WTC11 (cell line): ENCODE data around the gene SH2B3. TPM values are rescaled to one million over a fixed set of nuclear protein-coding genes. Genes with fewer than 3 reads are reported as not detected.

ENCODE experiments used
- ATAC-seq: fragments of 200-7000 bp; cut with Tn5 transposase; 2 replicates; pipeline ENCODE4 v1.10.0; 2021; ENCODE audit warnings: mild to moderate bottlenecking, moderate library complexity
- CTCF ChIA-PET: fragments of 300-600 bp; sonication (Branson Sonifier 250); formaldehyde crosslinking; loops from one replicate; lab custom pipeline; 2021; ENCODE audit warnings: antibody characterized with exemption; lab: Charles Lee
- POLR2A ChIA-PET: fragments of 350-600 bp; sonication (Branson Sonifier 250); formaldehyde crosslinking; loops from one replicate; lab custom pipeline; 2021; ENCODE audit warnings: antibody characterized with exemption; lab: Charles Lee
- DNase-seq: peaks from one replicate; pipeline ENCODE4 v3.0.0; 2021; ENCODE audit warnings: low spot score
- H3K27ac Mint-ChIP-seq: 2 replicates; pipeline ENCODE4 v1.8.0; 2021; ENCODE audit warnings: mixed read lengths
- H3K27me3 Mint-ChIP-seq: 2 replicates; pipeline ENCODE4 v1.8.0; 2021; ENCODE audit warnings: low read depth, mild to moderate bottlenecking, moderate library complexity, mixed read lengths
- H3K36me3 Mint-ChIP-seq: 2 replicates; pipeline ENCODE4 v1.8.0; 2021; ENCODE audit warnings: mixed read lengths
- H3K4me1 Mint-ChIP-seq: 2 replicates; pipeline ENCODE4 v1.8.0; 2022; ENCODE audit warnings: mixed read lengths
- H3K4me3 Mint-ChIP-seq: 2 replicates; pipeline ENCODE4 v1.8.0; 2021; ENCODE audit warnings: mild to moderate bottlenecking, moderate library complexity, mixed read lengths
- H3K9me3 Mint-ChIP-seq: 2 replicates; pipeline ENCODE4 v1.8.0; 2021; ENCODE audit warnings: mixed read lengths
- CDX4 ChIP-seq: fragments of 250-450 bp; sonication (Bioruptor Pico); IDR thresholded peaks from 2 replicates; pipeline ENCODE4 v1.9.0; 2021; ENCODE audit warnings: moderate library complexity, mild to moderate bottlenecking, inconsistent platforms, borderline replicate concordance
- FOXK1 ChIP-seq: sonication (generic); formaldehyde crosslinking; IDR thresholded peaks from 2 replicates; pipeline ENCODE4 v1.8.0; 2022; ENCODE audit warnings: mild to moderate bottlenecking, moderate library complexity, missing genetic modification reagents
- KAT7 ChIP-seq: sonication (generic); formaldehyde crosslinking; IDR thresholded peaks from 2 replicates; pipeline ENCODE4 v1.8.1; 2023; ENCODE audit warnings: missing genetic modification reagents, mild to moderate bottlenecking, borderline replicate concordance
- MXD4 ChIP-seq: fragments of 250-450 bp; sonication (Bioruptor Pico); IDR thresholded peaks from 2 replicates; pipeline ENCODE4 v1.8.0; 2021; ENCODE audit warnings: mild to moderate bottlenecking, moderate library complexity, borderline replicate concordance
- MYBL2 ChIP-seq: sonication (generic); formaldehyde crosslinking; IDR thresholded peaks from 2 replicates; pipeline ENCODE4 v1.8.1; 2023; ENCODE audit warnings: mild to moderate bottlenecking, moderate library complexity, missing genetic modification reagents
- NR3C1 ChIP-seq: sonication (generic); formaldehyde crosslinking; conservative IDR thresholded peaks from 2 replicates; pipeline ENCODE4 v1.8.1; 2023; ENCODE audit warnings: low read depth, mild to moderate bottlenecking, missing genetic modification reagents
- TEAD4 ChIP-seq: sonication (generic); formaldehyde crosslinking; IDR thresholded peaks from 2 replicates; pipeline ENCODE4 v1.8.0; 2022; ENCODE audit warnings: mild to moderate bottlenecking, missing genetic modification reagents
- ZBTB21 ChIP-seq: sonication (generic); formaldehyde crosslinking; IDR thresholded peaks from 2 replicates; pipeline ENCODE4 v1.8.1; 2023; ENCODE audit warnings: mild to moderate bottlenecking, missing genetic modification reagents, borderline replicate concordance
- ZNF219 ChIP-seq: sonication (generic); formaldehyde crosslinking; IDR thresholded peaks from 2 replicates; pipeline ENCODE4 v1.8.0; 2023; ENCODE audit warnings: missing genetic modification reagents, mild to moderate bottlenecking, borderline replicate concordance
- ZNF281 ChIP-seq: sonication (generic); formaldehyde crosslinking; IDR thresholded peaks from 2 replicates; pipeline ENCODE4 v1.8.0; 2023; ENCODE audit warnings: mild to moderate bottlenecking, missing genetic modification reagents
- ZNF425 ChIP-seq: fragments of 250-450 bp; sonication (Bioruptor Pico); conservative IDR thresholded peaks from 2 replicates; pipeline ENCODE4 v1.9.0; 2021; ENCODE audit warnings: mild to moderate bottlenecking
- total RNA-seq: library from RNA; stranded (reverse); gene quantifications from 3 replicates; pipeline ENCODE4 v1.2.3, GENCODE V29; 2021
- TF ChIP-seq, protein P1 (sequence below): sonication (generic); formaldehyde crosslinking; IDR thresholded peaks from 2 replicates; pipeline ENCODE4 v1.8.1; 2022; ENCODE audit warnings: mild to moderate bottlenecking, missing genetic modification reagents, moderate library complexity, borderline replicate concordance
- TF ChIP-seq, protein P2 (sequence below): sonication (generic); formaldehyde crosslinking; IDR thresholded peaks from 2 replicates; pipeline ENCODE4 v1.8.1; 2023; ENCODE audit warnings: mild to moderate bottlenecking, missing genetic modification reagents, moderate library complexity
- TF ChIP-seq, protein P3 (sequence below): sonication (generic); formaldehyde crosslinking; IDR thresholded peaks from 2 replicates; pipeline ENCODE4 v1.8.0; 2023; ENCODE audit warnings: missing genetic modification reagents, mild to moderate bottlenecking, borderline replicate concordance
- TF ChIP-seq, protein P4 (sequence below): fragments of 250-450 bp; sonication (Bioruptor Pico); IDR thresholded peaks from 2 replicates; pipeline ENCODE4 v1.9.0; 2021; ENCODE audit warnings: mild to moderate bottlenecking, borderline replicate concordance
- TF ChIP-seq, protein P5 (sequence below): fragments of 200-600 bp; IDR thresholded peaks from 2 replicates; pipeline ENCODE4 v1.8.0; 2022; ENCODE audit warnings: antibody characterized with exemption

Gene SH2B3
- total RNA-seq, 1 experiment from 2014 or later = 31.8 TPM

DNA sequence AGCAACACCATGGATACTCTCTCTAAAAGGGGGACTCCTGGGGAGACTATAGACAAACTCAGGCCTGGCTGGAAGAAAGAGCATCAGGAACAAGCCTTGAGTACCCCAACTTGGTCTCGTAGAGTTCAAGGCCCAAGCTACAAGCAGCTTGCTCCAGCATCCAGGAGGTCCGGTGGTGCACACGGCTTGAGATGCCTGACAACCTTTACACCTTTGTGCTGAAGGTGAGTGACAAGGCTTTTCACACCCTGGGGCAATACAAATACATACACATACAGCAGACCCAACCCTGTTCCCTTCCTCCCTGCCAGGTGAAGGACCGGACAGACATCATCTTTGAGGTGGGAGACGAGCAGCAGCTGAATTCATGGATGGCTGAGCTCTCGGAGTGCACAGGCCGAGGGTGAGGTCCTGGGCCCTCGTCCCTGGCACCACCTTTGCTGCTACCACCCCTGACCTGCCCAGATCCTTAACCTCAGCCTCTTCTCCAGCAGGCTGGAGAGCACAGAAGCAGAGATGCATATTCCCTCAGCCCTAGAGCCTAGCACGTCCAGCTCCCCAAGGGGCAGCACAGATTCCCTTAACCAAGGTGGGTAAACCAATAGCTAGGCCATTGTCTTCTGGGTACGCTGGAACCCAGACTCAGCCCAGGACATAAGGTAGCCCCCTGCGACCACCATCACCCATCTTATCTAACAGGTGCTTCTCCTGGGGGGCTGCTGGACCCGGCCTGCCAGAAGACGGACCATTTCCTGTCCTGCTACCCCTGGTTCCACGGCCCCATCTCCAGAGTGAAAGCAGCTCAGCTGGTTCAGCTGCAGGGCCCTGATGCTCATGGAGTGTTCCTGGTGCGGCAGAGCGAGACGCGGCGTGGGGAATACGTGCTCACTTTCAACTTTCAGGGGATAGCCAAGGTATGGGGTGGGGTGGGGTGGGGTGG, 41.2 kb downstream of the SH2B3 start:
- ATAC-seq (no peak), DNase-seq (no peak)
- H3K9me3 Mint-ChIP-seq = no peaks in the 10 kb centered on the region
- peaks cover 48% of the 10 kb centered on the region for H3K36me3 Mint-ChIP-seq
- peaks cover 19% of the 10 kb centered on the region for H3K4me1 Mint-ChIP-seq
- peak overlapping the region; percentile 94; the same call in 1 of the 2 replicates for H3K27ac Mint-ChIP-seq
- POLR2A ChIA-PET = interaction anchor here (0.6 to 1.2 kb wide), 4 partner anchors 11 to 1159 kb away, joined by 3 to 5 read pairs (median 4); no protein-coding TSS in a partner anchor
- H3K27me3 Mint-ChIP-seq = no peaks in the 10 kb centered on the region
- no peak overlapping the region for H3K4me3 Mint-ChIP-seq
- CTCF ChIA-PET = interaction anchor here (0.8 to 6.0 kb wide), 6 partner anchors 12 to 50 kb away, joined by 3 to 116 read pairs (median 20); no protein-coding TSS in a partner anchor
- TF ChIP-seq KAT7 = no peak
- TF ChIP-seq, protein P1, sequence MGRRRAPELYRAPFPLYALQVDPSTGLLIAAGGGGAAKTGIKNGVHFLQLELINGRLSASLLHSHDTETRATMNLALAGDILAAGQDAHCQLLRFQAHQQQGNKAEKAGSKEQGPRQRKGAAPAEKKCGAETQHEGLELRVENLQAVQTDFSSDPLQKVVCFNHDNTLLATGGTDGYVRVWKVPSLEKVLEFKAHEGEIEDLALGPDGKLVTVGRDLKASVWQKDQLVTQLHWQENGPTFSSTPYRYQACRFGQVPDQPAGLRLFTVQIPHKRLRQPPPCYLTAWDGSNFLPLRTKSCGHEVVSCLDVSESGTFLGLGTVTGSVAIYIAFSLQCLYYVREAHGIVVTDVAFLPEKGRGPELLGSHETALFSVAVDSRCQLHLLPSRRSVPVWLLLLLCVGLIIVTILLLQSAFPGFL (CRISPR knock-in tag) = no peak
- TF ChIP-seq MXD4 (CRISPR knock-in tag) = no peak
- no peak for TF ChIP-seq NR3C1
- no peak for TF ChIP-seq TEAD4
- TF ChIP-seq, protein P2, sequence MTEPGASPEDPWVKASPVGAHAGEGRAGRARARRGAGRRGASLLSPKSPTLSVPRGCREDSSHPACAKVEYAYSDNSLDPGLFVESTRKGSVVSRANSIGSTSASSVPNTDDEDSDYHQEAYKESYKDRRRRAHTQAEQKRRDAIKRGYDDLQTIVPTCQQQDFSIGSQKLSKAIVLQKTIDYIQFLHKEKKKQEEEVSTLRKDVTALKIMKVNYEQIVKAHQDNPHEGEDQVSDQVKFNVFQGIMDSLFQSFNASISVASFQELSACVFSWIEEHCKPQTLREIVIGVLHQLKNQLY = no peak
- TF ChIP-seq, protein P3, sequence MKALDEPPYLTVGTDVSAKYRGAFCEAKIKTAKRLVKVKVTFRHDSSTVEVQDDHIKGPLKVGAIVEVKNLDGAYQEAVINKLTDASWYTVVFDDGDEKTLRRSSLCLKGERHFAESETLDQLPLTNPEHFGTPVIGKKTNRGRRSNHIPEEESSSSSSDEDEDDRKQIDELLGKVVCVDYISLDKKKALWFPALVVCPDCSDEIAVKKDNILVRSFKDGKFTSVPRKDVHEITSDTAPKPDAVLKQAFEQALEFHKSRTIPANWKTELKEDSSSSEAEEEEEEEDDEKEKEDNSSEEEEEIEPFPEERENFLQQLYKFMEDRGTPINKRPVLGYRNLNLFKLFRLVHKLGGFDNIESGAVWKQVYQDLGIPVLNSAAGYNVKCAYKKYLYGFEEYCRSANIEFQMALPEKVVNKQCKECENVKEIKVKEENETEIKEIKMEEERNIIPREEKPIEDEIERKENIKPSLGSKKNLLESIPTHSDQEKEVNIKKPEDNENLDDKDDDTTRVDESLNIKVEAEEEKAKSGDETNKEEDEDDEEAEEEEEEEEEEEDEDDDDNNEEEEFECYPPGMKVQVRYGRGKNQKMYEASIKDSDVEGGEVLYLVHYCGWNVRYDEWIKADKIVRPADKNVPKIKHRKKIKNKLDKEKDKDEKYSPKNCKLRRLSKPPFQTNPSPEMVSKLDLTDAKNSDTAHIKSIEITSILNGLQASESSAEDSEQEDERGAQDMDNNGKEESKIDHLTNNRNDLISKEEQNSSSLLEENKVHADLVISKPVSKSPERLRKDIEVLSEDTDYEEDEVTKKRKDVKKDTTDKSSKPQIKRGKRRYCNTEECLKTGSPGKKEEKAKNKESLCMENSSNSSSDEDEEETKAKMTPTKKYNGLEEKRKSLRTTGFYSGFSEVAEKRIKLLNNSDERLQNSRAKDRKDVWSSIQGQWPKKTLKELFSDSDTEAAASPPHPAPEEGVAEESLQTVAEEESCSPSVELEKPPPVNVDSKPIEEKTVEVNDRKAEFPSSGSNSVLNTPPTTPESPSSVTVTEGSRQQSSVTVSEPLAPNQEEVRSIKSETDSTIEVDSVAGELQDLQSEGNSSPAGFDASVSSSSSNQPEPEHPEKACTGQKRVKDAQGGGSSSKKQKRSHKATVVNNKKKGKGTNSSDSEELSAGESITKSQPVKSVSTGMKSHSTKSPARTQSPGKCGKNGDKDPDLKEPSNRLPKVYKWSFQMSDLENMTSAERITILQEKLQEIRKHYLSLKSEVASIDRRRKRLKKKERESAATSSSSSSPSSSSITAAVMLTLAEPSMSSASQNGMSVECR (CRISPR knock-in tag) = no peak
- TF ChIP-seq ZNF219 = no peak
- TF ChIP-seq MYBL2 = no peak
- no peak for TF ChIP-seq ZNF281 (CRISPR knock-in tag)
- no peak for TF ChIP-seq CDX4 (CRISPR knock-in tag)
- TF ChIP-seq ZNF425 (CRISPR knock-in tag) = no peak
- no peak for TF ChIP-seq FOXK1
- TF ChIP-seq, protein P4, sequence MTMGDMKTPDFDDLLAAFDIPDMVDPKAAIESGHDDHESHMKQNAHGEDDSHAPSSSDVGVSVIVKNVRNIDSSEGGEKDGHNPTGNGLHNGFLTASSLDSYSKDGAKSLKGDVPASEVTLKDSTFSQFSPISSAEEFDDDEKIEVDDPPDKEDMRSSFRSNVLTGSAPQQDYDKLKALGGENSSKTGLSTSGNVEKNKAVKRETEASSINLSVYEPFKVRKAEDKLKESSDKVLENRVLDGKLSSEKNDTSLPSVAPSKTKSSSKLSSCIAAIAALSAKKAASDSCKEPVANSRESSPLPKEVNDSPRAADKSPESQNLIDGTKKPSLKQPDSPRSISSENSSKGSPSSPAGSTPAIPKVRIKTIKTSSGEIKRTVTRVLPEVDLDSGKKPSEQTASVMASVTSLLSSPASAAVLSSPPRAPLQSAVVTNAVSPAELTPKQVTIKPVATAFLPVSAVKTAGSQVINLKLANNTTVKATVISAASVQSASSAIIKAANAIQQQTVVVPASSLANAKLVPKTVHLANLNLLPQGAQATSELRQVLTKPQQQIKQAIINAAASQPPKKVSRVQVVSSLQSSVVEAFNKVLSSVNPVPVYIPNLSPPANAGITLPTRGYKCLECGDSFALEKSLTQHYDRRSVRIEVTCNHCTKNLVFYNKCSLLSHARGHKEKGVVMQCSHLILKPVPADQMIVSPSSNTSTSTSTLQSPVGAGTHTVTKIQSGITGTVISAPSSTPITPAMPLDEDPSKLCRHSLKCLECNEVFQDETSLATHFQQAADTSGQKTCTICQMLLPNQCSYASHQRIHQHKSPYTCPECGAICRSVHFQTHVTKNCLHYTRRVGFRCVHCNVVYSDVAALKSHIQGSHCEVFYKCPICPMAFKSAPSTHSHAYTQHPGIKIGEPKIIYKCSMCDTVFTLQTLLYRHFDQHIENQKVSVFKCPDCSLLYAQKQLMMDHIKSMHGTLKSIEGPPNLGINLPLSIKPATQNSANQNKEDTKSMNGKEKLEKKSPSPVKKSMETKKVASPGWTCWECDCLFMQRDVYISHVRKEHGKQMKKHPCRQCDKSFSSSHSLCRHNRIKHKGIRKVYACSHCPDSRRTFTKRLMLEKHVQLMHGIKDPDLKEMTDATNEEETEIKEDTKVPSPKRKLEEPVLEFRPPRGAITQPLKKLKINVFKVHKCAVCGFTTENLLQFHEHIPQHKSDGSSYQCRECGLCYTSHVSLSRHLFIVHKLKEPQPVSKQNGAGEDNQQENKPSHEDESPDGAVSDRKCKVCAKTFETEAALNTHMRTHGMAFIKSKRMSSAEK (CRISPR knock-in tag) = no peak
- no peak for TF ChIP-seq ZBTB21 (CRISPR knock-in tag)
- TF ChIP-seq, protein P5, sequence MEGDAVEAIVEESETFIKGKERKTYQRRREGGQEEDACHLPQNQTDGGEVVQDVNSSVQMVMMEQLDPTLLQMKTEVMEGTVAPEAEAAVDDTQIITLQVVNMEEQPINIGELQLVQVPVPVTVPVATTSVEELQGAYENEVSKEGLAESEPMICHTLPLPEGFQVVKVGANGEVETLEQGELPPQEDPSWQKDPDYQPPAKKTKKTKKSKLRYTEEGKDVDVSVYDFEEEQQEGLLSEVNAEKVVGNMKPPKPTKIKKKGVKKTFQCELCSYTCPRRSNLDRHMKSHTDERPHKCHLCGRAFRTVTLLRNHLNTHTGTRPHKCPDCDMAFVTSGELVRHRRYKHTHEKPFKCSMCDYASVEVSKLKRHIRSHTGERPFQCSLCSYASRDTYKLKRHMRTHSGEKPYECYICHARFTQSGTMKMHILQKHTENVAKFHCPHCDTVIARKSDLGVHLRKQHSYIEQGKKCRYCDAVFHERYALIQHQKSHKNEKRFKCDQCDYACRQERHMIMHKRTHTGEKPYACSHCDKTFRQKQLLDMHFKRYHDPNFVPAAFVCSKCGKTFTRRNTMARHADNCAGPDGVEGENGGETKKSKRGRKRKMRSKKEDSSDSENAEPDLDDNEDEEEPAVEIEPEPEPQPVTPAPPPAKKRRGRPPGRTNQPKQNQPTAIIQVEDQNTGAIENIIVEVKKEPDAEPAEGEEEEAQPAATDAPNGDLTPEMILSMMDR = no peak
